Osteoblast (primary cell): Measurements from ENCODE around the gene CHRNB4. TPM values are rescaled to one million over a fixed set of nuclear protein-coding genes. Genes with fewer than 3 reads are reported as not detected.

Experiments
- DNase-seq: peaks from one replicate; pipeline ENCODE4 v3.0.0; 2011; ENCODE audit warnings: low spot score, mixed read lengths; ENCODE audit not compliant: insufficient read length; ENCODE audit errors: missing footprints
- H2AFZ ChIP-seq: 2 replicates; pipeline ENCODE4 v1.6.0; 2011; ENCODE audit warnings: mild to moderate bottlenecking, low read length
- H3K27ac ChIP-seq: 2 replicates; pipeline ENCODE4 v1.5.1; 2011; ENCODE audit warnings: mild to moderate bottlenecking, low read depth, low read length, moderate library complexity
- H3K27me3 ChIP-seq: 2 replicates; pipeline ENCODE4 v1.6.0; 2012; ENCODE audit warnings: mild to moderate bottlenecking, control low read depth, inconsistent platforms, low read length, moderate library complexity; ENCODE audit not compliant: insufficient read depth
- H3K36me3 ChIP-seq: 2 replicates; pipeline ENCODE4 v1.5.1; 2011; ENCODE audit warnings: mild to moderate bottlenecking, low read length, control low read depth, moderate library complexity; ENCODE audit not compliant: insufficient read depth
- H3K4me1 ChIP-seq: 2 replicates; pipeline ENCODE4 v1.5.1; 2011; ENCODE audit warnings: mild to moderate bottlenecking, low read length, control low read depth, moderate library complexity; ENCODE audit not compliant: insufficient read depth
- H3K4me2 ChIP-seq: 2 replicates; pipeline ENCODE4 v1.6.0; 2011; ENCODE audit warnings: mild to moderate bottlenecking, low read length; ENCODE audit not compliant: insufficient read depth
- H3K4me3 ChIP-seq: fragments of 200-600 bp; sonication (generic); 3 replicates; pipeline ENCODE4 v1.5.1; 2012; ENCODE audit warnings: mild to moderate bottlenecking, low read length, inconsistent platforms; ENCODE audit not compliant: insufficient read depth
- H3K79me2 ChIP-seq: 2 replicates; pipeline ENCODE4 v1.6.0; 2012; ENCODE audit warnings: mild to moderate bottlenecking, low read length, control low read depth, inconsistent platforms; ENCODE audit not compliant: insufficient read depth
- H3K9me3 ChIP-seq: 2 replicates; pipeline ENCODE4 v1.5.1; 2011; ENCODE audit warnings: low read depth, low read length, control low read depth
- H4K20me1 ChIP-seq: 2 replicates; pipeline ENCODE4 v1.6.0; 2012; ENCODE audit warnings: mild to moderate bottlenecking, low read length, control low read depth; ENCODE audit not compliant: insufficient read depth
- CTCF ChIP-seq: IDR thresholded peaks from 2 replicates; pipeline ENCODE4 v1.5.1; 2011; ENCODE audit warnings: mild to moderate bottlenecking, low read depth, low read length, moderate library complexity; ENCODE audit errors: extremely low read depth
- total RNA-seq: library from RNA; depleted of rRNA; stranded (reverse); fragments of >200 nt; gene quantifications from 2 replicates; pipeline ENCODE4 v1.2.3, GENCODE V29; 2012

Gene CHRNB4
- total RNA-seq, 1 donor, result not detected

DNA sequence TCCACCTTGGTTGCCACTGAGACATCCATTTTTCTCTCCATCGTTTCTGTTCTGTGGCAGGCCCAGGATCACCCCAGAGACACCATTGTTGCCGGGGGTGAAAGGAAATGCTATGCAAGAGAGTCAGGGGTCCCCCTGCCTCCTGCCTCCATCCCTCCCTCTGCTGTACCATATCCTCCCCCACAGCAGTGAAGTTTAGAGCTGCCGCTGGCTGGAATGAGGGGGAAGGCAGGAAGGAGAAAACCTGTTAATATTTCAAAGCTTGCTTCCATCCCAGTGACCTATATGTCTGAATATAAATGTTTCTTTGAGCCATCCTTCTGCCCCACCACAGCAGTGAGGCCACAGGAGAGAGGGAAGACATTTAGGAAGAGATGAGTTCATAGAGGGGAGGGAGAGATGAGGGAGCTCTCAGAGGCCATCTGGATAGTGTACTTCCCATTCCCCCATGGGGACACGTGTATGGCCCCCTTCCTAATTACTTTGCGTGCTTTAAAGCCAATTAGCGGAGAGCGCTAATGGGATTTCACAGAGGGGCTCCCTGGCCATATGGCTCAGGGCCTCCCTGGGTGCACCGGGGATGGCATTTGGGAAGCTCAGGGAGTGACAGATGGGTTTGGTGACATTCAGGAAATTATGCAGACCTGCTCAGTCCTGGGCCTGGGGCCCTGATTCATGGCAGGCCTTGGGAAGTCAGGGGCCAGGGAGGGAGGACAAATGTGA, 40.4 kb upstream of the CHRNB4 start:
- TF ChIP-seq CTCF, result no peak

GRCh38 chr15:78680431-78681075, 39.5 kb upstream of the CHRNB4 start:
- no peak overlapping the region for H3K4me3 ChIP-seq
- H3K27ac ChIP-seq, result no peak overlapping the region
- TF ChIP-seq CTCF, result no peak

More for the DNA sequence above, 40.4 kb upstream of the CHRNB4 start:
- Histone ChIP-seq H3K27ac (no peak overlapping the region), H3K27me3 (peaks cover 6% of the 10 kb centered on the region), H2AFZ (no peak overlapping the region), H3K4me3 (no peak overlapping the region), H4K20me1 (no peaks in the 10 kb centered on the region), H3K9me3 (no peaks in the 10 kb centered on the region), H3K4me2 (no peak overlapping the region), H3K79me2 (no peaks in the 10 kb centered on the region), H3K4me1 (no peaks in the 10 kb centered on the region), H3K36me3 (no peaks in the 10 kb centered on the region)
- no peak for DNase-seq

DNA sequence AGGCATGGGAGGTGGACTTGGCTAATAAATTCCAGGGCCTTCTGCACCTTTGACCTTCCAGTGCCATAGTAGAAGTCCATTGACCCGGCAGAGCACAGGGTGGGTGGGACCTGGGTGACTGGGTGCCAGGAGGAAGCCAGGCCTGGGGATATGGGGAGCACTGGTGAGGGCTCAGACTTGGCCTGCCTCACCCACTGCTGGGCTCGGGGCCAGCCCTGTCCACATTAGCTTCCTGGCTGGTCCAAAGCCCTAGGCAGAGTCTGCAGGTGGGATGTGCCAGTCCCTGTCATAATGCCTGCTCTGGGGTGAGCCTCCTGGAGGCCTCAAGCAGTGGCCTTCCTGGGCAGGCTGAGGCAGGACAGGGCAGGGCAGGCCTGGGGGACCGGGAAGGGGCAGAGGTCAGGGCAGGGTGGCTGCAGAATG, 38.1 kb upstream of the CHRNB4 start:
- H2AFZ ChIP-seq, result no peak overlapping the region
- no peak for TF ChIP-seq CTCF
- H3K4me2 ChIP-seq, result no peak overlapping the region
- H3K36me3 ChIP-seq, result no peaks in the 10 kb centered on the region
- no peaks in the 10 kb centered on the region for H3K9me3 ChIP-seq
- H3K4me3 ChIP-seq, result no peak overlapping the region
- no peaks in the 10 kb centered on the region for H3K79me2 ChIP-seq
- no peaks in the 10 kb centered on the region for H3K27me3 ChIP-seq
- H4K20me1 ChIP-seq, result no peaks in the 10 kb centered on the region
- DNase-seq, result no peak
- H3K4me1 ChIP-seq, result no peaks in the 10 kb centered on the region
- no peak overlapping the region for H3K27ac ChIP-seq

More at GRCh38 chr15:78680431-78681075, 39.5 kb upstream of the CHRNB4 start:
- Histone ChIP-seq H4K20me1 (no peaks in the 10 kb centered on the region), H3K79me2 (no peaks in the 10 kb centered on the region), H3K4me1 (no peaks in the 10 kb centered on the region), H3K27me3 (peaks cover 3% of the 10 kb centered on the region), H2AFZ (no peak overlapping the region), H3K9me3 (no peaks in the 10 kb centered on the region), H3K4me2 (no peak overlapping the region), H3K36me3 (no peaks in the 10 kb centered on the region)
- no peak for DNase-seq

DNA sequence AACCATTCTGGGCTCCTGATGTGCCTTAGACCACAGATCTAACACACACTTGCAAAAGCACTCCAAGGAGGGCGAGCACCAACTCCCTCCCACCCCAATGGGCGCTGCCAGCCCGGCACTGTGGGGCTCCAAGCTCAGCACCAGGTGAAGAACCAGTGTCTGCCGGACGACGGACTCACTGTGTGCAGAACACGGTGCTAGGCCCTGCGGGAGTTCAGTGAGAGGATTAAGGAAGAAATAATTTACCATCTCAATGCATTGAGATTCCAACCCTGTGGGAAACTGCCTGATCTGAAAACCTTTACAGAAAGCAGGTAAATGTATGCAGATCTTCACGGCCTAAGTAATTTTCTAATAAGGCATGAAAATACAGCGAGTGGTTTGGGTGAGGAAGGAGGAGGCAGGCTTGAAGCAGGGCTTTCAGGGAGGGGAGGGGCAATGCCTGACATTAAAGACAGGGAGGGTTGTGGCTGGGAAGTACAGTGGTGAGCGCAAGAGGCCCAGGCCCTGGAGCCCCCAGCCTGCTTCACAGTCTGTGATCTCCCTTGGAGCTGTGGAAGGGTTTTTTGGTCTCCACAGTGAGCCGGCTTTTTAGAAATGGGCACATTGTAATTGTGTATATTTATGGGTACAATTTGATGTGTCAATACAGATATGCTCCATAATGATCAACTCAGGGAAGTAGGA, 35.6 kb upstream of the CHRNB4 start:
- no peak for DNase-seq
- no peak for TF ChIP-seq CTCF
- Histone ChIP-seq H3K27ac (no peak overlapping the region), H3K9me3 (no peaks in the 10 kb centered on the region), H3K4me3 (no peak overlapping the region), H2AFZ (no peak overlapping the region), H3K4me2 (no peak overlapping the region), H3K79me2 (no peaks in the 10 kb centered on the region), H3K27me3 (no peaks in the 10 kb centered on the region), H3K36me3 (no peaks in the 10 kb centered on the region), H3K4me1 (no peaks in the 10 kb centered on the region), H4K20me1 (no peaks in the 10 kb centered on the region)
